ENCODE results near the gene DLG1.
A peak's percentile ranks its signal among the peaks of the same experiment; 100 is the strongest.

Gene DLG1
- 85.3 to 104 (median 94.5) reads per million in 4 experiments for total RNA-seq

- DNase-seq = peak; percentile 81
These were observed at the start of gene DLG1 for GRCh38 chr3:197298341-197298944. TSS of gene DLG1 (minus strand) at chr3:197298612. CDS start at chr3:197297204, 1,408 bp downstream.

- no peak for DNase-seq
These were observed 49.6 kb upstream of the DLG1 start for GRCh38 chr3:197348014-197348413.

GRCh38 chr3:197345390-197345789 lies 47.0 kb upstream of the DLG1 start:
- DNase-seq = no peak

- no peak for DNase-seq
These were observed 46.3 kb upstream of the DLG1 start for GRCh38 chr3:197344582-197345318.

- no peak for DNase-seq
These were observed 45.4 kb upstream of the DLG1 start for GRCh38 chr3:197343656-197344408.

GRCh38 chr3:197343111-197343510 lies 44.7 kb upstream of the DLG1 start:
- no peak for DNase-seq

GRCh38 chr3:197340521-197340871 lies 42.1 kb upstream of the DLG1 start:
- no peak for DNase-seq

GRCh38 chr3:197339841-197340520 lies 41.6 kb upstream of the DLG1 start:
- no peak for DNase-seq

- no peak for DNase-seq
These were observed 40.2 kb upstream of the DLG1 start for GRCh38 chr3:197338586-197338985.

GRCh38 chr3:197337656-197338055 lies 39.2 kb upstream of the DLG1 start:
- no peak for DNase-seq

- no peak for DNase-seq
These were observed 38.8 kb upstream of the DLG1 start for GRCh38 chr3:197337214-197337613.

GRCh38 chr3:197336348-197336747 lies 37.9 kb upstream of the DLG1 start:
- no peak for DNase-seq

- DNase-seq = no peak
These were observed 37.2 kb upstream of the DLG1 start for GRCh38 chr3:197335428-197336132.

GRCh38 chr3:197333901-197334639 lies 35.7 kb upstream of the DLG1 start:
- no peak for DNase-seq

GRCh38 chr3:197331131-197331530 lies 32.7 kb upstream of the DLG1 start:
- no peak for DNase-seq

GRCh38 chr3:197329382-197329781 lies 31.0 kb upstream of the DLG1 start:
- no peak for DNase-seq

GRCh38 chr3:197328198-197328597 lies 29.8 kb upstream of the DLG1 start:
- no peak for DNase-seq

GRCh38 chr3:197327701-197328100 lies 29.3 kb upstream of the DLG1 start:
- no peak for DNase-seq

GRCh38 chr3:197325773-197326172 lies 27.4 kb upstream of the DLG1 start:
- DNase-seq = no peak

- DNase-seq = no peak
These were observed 23.7 kb upstream of the DLG1 start for GRCh38 chr3:197322149-197322548.

GRCh38 chr3:197320582-197320981 lies 22.2 kb upstream of the DLG1 start:
- no peak for DNase-seq
